Left lung (tissue), 10 donors: Measurements from ENCODE around the gene HTR2C. TPM values are rescaled to one million over a fixed set of nuclear protein-coding genes. Genes with fewer than 3 reads are reported as not detected.
"Not testable (repeated sequence)": the region's sequence is repeated elsewhere in the genome, so short reads cannot be mapped to it uniquely, and the experiment has no call there.

Experiments used
- ATAC-seq: fragments of 200-7000 bp; cut with Tn5 transposase; one replicate; pipeline ENCODE4 v1.9.1; 2020; ENCODE audit warnings: moderate library complexity
- DNase-seq, 4 donors: peaks; one replicate each; pipeline ENCODE4 v3.0.0-alpha.2; 2013 to 2020
- H3K27ac ChIP-seq, 2 donors: fragments of 200-600 bp; sonication (generic) in 1 of 2; one replicate each; pipeline versions ENCODE4 v1.5.0 to v1.8.0; 2020 to 2021
- H3K27me3 ChIP-seq, 2 donors: fragments of 200-600 bp; sonication (generic) in 1 of 2; one replicate each; pipeline versions ENCODE4 v1.5.0 to v1.8.0; 2020 to 2021
- H3K36me3 ChIP-seq, 2 donors: fragments of 200-600 bp; sonication (generic) in 1 of 2; one replicate each; pipeline versions ENCODE4 v1.5.0 to v1.8.0; 2020 to 2021
- H3K4me1 ChIP-seq, 2 donors: fragments of 200-600 bp; one replicate each; pipeline ENCODE4 v1.8.0; 2021
- H3K4me3 ChIP-seq, 2 donors: fragments of 200-600 bp; sonication (generic) in 1 of 2; one replicate each; pipeline versions ENCODE4 v1.5.0 to v1.8.0; 2020 to 2021; ENCODE audit warnings: mild to moderate bottlenecking in 1 of 2
- H3K9me3 ChIP-seq, 2 donors: fragments of 200-600 bp; sonication (generic) in 1 of 2; one replicate each; pipeline versions ENCODE4 v1.5.0 to v1.8.0; 2020 to 2021
- intact Hi-C, 2 donors: fragments of 100-400 bp; cut with DNase I; formaldehyde crosslinking; loops; one replicate each; pipeline versions ENCODE4 v1.11.2 to v1.14.2; 2022
- polyA plus RNA-seq, 6 donors: library from polyadenylated mRNA; unstranded; fragments of 120-200 nt; gene quantifications; one replicate each; pipeline ENCODE4 v1.2.1, GENCODE V29; 2013; ENCODE audit not compliant: insufficient read length in 6 of 6
- total RNA-seq, 2 donors: library from RNA; stranded (reverse); fragmentation: NEBNext Ultra II Directional; extraction: Animal tissue kit (Norgen Biotek cat#: 25700); gene quantifications; one replicate each; pipeline ENCODE4 v1.2.1, GENCODE V29; 2021
- TF ChIP-seq, protein P1 (sequence below), 2 donors: fragments of 200-600 bp; sonication (generic) in 1 of 2; IDR thresholded peaks; one replicate each; pipeline versions ENCODE4 v1.5.0 to v1.8.0; 2021; ENCODE audit warnings: antibody characterized with exemption in 2 of 2
- donor health status: DM: no; HTN: yes; CAD: no.
- donor health status: DM: no; HTN: no; CAD: no.

The HTR2C gene
- total and polyA plus RNA-seq, 8 donors: 0.09 to 0.32 (median 0.20) TPM; not detected in 2

DNA sequence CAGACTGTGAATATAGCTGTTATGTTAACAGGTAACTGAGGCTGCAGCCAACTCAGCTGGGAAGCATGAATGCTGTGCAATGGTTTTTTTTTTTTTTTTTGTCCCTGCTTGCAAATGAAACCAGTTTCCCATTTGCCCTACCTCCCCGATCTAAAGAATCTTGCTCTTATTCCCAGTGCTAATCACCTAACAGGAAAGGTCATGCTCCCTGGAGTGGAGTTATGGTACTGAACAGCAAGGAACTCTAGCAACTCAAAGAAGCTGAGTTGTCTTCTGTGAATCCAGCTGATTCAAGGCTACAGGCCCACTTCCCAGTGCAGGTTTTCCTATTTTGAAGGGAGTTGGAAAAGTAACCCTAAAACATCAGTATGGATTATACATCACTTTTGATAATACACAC lies 52.1 kb downstream of the HTR2C start:
- no peaks in the 10 kb centered on the region for H3K36me3 ChIP-seq
- no peak overlapping the region for H3K27ac ChIP-seq
- DNase-seq (no peak), ATAC-seq (no peak)
- H3K4me1 ChIP-seq: no peaks in the 10 kb centered on the region
- no peaks in the 10 kb centered on the region for H3K27me3 ChIP-seq
- H3K4me3 ChIP-seq: no peak overlapping the region
- intact Hi-C loops: no loop called here
- TF ChIP-seq, protein P1, sequence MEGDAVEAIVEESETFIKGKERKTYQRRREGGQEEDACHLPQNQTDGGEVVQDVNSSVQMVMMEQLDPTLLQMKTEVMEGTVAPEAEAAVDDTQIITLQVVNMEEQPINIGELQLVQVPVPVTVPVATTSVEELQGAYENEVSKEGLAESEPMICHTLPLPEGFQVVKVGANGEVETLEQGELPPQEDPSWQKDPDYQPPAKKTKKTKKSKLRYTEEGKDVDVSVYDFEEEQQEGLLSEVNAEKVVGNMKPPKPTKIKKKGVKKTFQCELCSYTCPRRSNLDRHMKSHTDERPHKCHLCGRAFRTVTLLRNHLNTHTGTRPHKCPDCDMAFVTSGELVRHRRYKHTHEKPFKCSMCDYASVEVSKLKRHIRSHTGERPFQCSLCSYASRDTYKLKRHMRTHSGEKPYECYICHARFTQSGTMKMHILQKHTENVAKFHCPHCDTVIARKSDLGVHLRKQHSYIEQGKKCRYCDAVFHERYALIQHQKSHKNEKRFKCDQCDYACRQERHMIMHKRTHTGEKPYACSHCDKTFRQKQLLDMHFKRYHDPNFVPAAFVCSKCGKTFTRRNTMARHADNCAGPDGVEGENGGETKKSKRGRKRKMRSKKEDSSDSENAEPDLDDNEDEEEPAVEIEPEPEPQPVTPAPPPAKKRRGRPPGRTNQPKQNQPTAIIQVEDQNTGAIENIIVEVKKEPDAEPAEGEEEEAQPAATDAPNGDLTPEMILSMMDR (IDR thresholded peaks at IDR 0.05): no peak
- no peaks in the 10 kb centered on the region for H3K9me3 ChIP-seq

GRCh38 chrX:114650351-114650750 lies 66.5 kb downstream of the HTR2C start:
- Histone ChIP-seq H3K27ac (no peak overlapping the region), H3K27me3 (peaks cover 0 to 22% of the 10 kb centered on the region in 2 donors), H3K9me3 (no peaks in the 10 kb centered on the region), H3K4me1 (no peaks in the 10 kb centered on the region), H3K4me3 (no peak overlapping the region), H3K36me3 (no peaks in the 10 kb centered on the region)
- ATAC-seq (no peak), DNase-seq (no peak)
- intact Hi-C loops: no loop called here
- TF ChIP-seq, protein P1 (IDR thresholded peaks at IDR 0.05): no peak

GRCh38 chrX:114675365-114675764 lies 91.5 kb downstream of the HTR2C start:
- Histone ChIP-seq H3K4me3 (no peak overlapping the region), H3K36me3 (no peaks in the 10 kb centered on the region), H3K9me3 (no peaks in the 10 kb centered on the region), H3K27ac (no peak overlapping the region), H3K4me1 (no peaks in the 10 kb centered on the region), H3K27me3 (peaks cover 0 to 3% of the 10 kb centered on the region in 2 donors)
- intact Hi-C loops: no loop called here
- ATAC-seq: no peak
- TF ChIP-seq, protein P1 (IDR thresholded peaks at IDR 0.05): no peak
- DNase-seq: no peak

DNA sequence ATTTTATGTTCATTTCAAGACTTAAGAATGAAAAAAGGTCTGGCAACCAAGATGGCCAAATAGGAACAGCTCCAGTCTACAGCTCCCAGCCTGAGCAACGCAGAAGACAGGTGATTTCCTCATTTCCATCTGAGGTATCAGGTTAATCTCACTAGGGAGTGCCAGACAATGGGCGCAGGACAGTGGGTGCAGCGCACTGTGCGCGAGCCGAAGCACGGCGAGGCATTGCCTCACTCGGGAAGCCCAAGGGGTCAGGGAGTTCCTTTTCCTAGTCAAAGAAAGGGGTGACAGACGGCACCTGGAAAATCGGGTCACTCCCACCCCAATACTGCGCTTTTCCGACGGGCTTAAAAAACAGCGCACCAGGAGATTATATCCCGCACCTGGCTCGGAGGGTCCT lies 116.6 kb downstream of the HTR2C start:
- H3K4me3 ChIP-seq, H3K4me1 ChIP-seq, H3K27me3 ChIP-seq, intact Hi-C loops, H3K9me3 ChIP-seq, DNase-seq, H3K36me3 ChIP-seq, ATAC-seq, H3K27ac ChIP-seq: not testable (repeated sequence)

GRCh38 chrX:114709406-114709805 lies 125.5 kb downstream of the HTR2C start:
- Histone ChIP-seq H3K27me3 (peaks cover 0 to 4% of the 10 kb centered on the region in 2 donors), H3K27ac (no peak overlapping the region), H3K36me3 (no peaks in the 10 kb centered on the region), H3K4me3 (no peak overlapping the region), H3K9me3 (no peaks in the 10 kb centered on the region), H3K4me1 (no peaks in the 10 kb centered on the region)
- no peak for ATAC-seq
- no peak for DNase-seq
- intact Hi-C loops: no loop called here
- TF ChIP-seq, protein P1 (IDR thresholded peaks at IDR 0.05): no peak

GRCh38 chrX:114710571-114710970 lies 126.7 kb downstream of the HTR2C start:
- DNase-seq (no peak), ATAC-seq (no peak)
- intact Hi-C loops: no loop called here
- no peaks in the 10 kb centered on the region for H3K9me3 ChIP-seq
- no peaks in the 10 kb centered on the region for H3K4me1 ChIP-seq
- TF ChIP-seq, protein P1 (IDR thresholded peaks at IDR 0.05): no peak
- no peak overlapping the region for H3K4me3 ChIP-seq
- no peak overlapping the region for H3K27ac ChIP-seq
- H3K27me3 ChIP-seq: peaks cover 0 to 4% of the 10 kb centered on the region in 2 donors
- no peaks in the 10 kb centered on the region for H3K36me3 ChIP-seq
